Stimulated activated CD8-positive, alpha-beta memory T cell treated with anti-CD3 and anti-CD28 coated beads, Interleukin-7, amount 100 ng/mL, for 24 hours (primary cell): ENCODE data around the gene NANOS3.
"Not testable (repeated sequence)": the region's sequence is repeated elsewhere in the genome, so short reads cannot be mapped to it uniquely, and the experiment has no call there.

Experiments
- DNase-seq: peaks from one replicate; pipeline ENCODE4 v3.0.0-alpha.2; 2020; ENCODE audit warnings: low read depth

Gene NANOS3

GRCh38 chr19:13920940-13921747 lies 44.2 kb downstream of the NANOS3 start:
- DNase-seq: no peak

GRCh38 chr19:13922118-13922517 lies 45.2 kb downstream of the NANOS3 start:
- DNase-seq: not testable (repeated sequence)

- no peak for DNase-seq
Observed at GRCh38 chr19:13923194-13923987, 46.5 kb downstream of the NANOS3 start.

DNA sequence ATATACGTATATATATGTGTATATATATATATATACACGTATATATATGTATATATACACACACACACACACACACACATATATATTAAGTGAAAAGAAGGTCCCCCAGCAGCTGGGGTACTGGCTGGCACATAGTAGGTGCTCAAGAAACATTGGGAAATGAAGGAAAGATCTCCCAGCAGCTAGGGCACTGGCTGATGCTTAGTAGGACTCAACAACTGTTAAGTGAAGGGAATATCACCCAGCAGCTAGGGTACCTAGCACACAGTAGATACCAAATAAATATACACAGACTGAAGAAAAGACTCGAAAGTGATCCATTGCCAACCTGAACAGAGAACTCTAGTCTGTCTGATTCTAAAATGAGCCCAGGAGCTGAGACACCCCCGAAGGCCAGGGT lies 49.1 kb downstream of the NANOS3 start:
- DNase-seq: no peak

- DNase-seq: no peak
Observed at GRCh38 chr19:13926715-13927114, 49.8 kb downstream of the NANOS3 start.

GRCh38 chr19:13929340-13929739 lies 52.4 kb downstream of the NANOS3 start:
- no peak for DNase-seq

GRCh38 chr19:13929956-13930355 lies 53.0 kb downstream of the NANOS3 start:
- DNase-seq: no peak
